Dermis microvascular lymphatic vessel endothelial cell (primary cell): Measurements from ENCODE around the gene PIGM. TPM values are rescaled to one million over a fixed set of nuclear protein-coding genes. Genes with fewer than 3 reads are reported as not detected.

Experiments
- DNase-seq, 2 donors: peaks; one replicate each; pipeline versions ENCODE4 v3.0.0 to v3.0.0-alpha.2; 2010; ENCODE audit warnings: low read depth in 2 of 2
- total RNA-seq: library from RNA; depleted of rRNA; stranded (reverse); fragments of >200 nt; gene quantifications from 2 replicates; pipeline ENCODE4 v1.2.1, GENCODE V29; 2014

The PIGM gene
- total RNA-seq, result 2.3 and 3.5 TPM in 2 replicates

- peak; percentile 51 to 80 for DNase-seq
Measured at GRCh38 chr1:160031365-160032164, at the start of gene PIGM. PIGM (minus strand) TSS chr1:160031990; CDS start chr1:160031739, 251 bp downstream.

- DNase-seq, result no peak
Measured at GRCh38 chr1:160081261-160081936, 49.6 kb upstream of the PIGM start, which contains the start of gene KCNJ9. KCNJ9 (plus strand) TSS chr1:160081538; CDS start chr1:160084031, 2,493 bp downstream.

GRCh38 chr1:160080381-160081100 is 48.8 kb upstream of the PIGM start:
- no peak for DNase-seq

- no peak for DNase-seq
Measured at GRCh38 chr1:160079448-160079847, 47.7 kb upstream of the PIGM start.

GRCh38 chr1:160078512-160079195 is 46.9 kb upstream of the PIGM start:
- peak in 1 of 2 donors; percentile 26 for DNase-seq

- no peak for DNase-seq
Measured at GRCh38 chr1:160077486-160077885, 45.7 kb upstream of the PIGM start.

- DNase-seq, result no peak
Measured at GRCh38 chr1:160076295-160076694, 44.5 kb upstream of the PIGM start.

GRCh38 chr1:160075836-160076235 is 44.0 kb upstream of the PIGM start:
- DNase-seq, result no peak

- DNase-seq, result no peak
Measured at GRCh38 chr1:160074865-160075264, 43.1 kb upstream of the PIGM start.

GRCh38 chr1:160071289-160071688 is 39.5 kb upstream of the PIGM start:
- DNase-seq, result no peak

- peak in 1 of 2 donors; percentile 61 for DNase-seq
Measured at GRCh38 chr1:160070243-160071163, 38.7 kb upstream of the PIGM start.

GRCh38 chr1:160069460-160070231 is 37.9 kb upstream of the PIGM start, which contains the start of gene KCNJ10:
KCNJ10 (minus strand) TSS chr1:160070160; CDS start chr1:160042532, 27,628 bp downstream.
- DNase-seq, result no peak

GRCh38 chr1:160068225-160068624 is 36.4 kb upstream of the PIGM start:
- no peak for DNase-seq

GRCh38 chr1:160066829-160067745 is 35.3 kb upstream of the PIGM start:
- DNase-seq, result no peak

- no peak for DNase-seq
Measured at GRCh38 chr1:160064746-160065145, 33.0 kb upstream of the PIGM start.

GRCh38 chr1:160064164-160064563 is 32.4 kb upstream of the PIGM start:
- DNase-seq, result no peak

- no peak for DNase-seq
Measured at GRCh38 chr1:160063176-160063575, 31.4 kb upstream of the PIGM start.

- no peak for DNase-seq
Measured at GRCh38 chr1:160062230-160062532, 30.4 kb upstream of the PIGM start.
